ENCODE results near the gene TMED7.
"Not testable (repeated sequence)": the region's sequence is repeated elsewhere in the genome, so short reads cannot be mapped to it uniquely, and the experiment has no call there.

The TMED7 gene

DNA sequence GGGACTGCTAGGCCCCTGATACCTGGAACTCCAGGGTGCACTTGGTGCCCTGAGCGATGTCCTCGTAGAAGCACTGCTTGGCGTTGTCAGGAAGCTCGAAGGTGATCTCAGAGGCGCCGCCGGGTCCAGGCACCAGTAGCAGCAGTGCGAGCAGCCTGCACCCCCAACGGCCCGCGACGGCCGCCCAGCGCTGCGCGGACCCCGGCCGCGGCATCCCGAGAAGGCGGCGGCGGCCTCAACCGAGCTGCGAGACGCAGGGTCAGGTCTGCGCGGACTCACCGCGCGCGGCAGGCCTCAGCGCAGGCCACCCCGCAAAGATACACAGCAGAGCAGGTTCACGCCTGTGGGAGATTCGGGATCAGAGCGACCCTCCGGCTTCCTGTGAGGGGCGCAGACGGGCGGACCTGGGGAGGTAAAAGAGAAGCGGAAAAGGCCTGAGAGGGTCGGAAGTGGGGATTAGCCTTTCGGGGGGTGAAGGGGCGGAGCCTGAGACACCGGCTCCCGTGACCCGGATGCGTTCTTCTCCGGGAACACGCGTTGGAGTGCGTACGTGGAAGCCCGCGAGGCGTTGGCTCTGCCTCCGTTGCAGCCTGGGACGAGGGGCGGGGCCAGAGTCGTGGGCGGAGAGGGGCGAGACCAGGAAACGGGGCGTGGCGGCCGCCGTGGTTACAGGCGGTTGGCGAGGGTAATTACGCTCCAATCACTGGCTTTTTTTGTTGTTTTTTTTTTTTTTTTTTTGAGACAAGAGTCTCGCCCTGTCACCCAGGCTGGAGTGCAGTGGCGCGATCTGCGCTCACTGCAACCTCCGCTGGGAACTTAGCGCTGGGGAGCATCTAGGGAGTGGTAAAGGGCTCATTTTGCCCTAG, at the start of gene TMED7:
Gene TMED7 (minus strand): TSS at position 458 of the 866 bp plus-strand sequence. CDS start 244 bp downstream, at position 214.
- peak; percentile 99 for DNase-seq (ENCODE audit: low read depth)
- peak within 1 kb of the TSS; percentile 79 for H3K4me3 ChIP-seq (ENCODE audit: low read length)
- TF ChIP-seq, protein P1, sequence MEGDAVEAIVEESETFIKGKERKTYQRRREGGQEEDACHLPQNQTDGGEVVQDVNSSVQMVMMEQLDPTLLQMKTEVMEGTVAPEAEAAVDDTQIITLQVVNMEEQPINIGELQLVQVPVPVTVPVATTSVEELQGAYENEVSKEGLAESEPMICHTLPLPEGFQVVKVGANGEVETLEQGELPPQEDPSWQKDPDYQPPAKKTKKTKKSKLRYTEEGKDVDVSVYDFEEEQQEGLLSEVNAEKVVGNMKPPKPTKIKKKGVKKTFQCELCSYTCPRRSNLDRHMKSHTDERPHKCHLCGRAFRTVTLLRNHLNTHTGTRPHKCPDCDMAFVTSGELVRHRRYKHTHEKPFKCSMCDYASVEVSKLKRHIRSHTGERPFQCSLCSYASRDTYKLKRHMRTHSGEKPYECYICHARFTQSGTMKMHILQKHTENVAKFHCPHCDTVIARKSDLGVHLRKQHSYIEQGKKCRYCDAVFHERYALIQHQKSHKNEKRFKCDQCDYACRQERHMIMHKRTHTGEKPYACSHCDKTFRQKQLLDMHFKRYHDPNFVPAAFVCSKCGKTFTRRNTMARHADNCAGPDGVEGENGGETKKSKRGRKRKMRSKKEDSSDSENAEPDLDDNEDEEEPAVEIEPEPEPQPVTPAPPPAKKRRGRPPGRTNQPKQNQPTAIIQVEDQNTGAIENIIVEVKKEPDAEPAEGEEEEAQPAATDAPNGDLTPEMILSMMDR (IDR thresholded peaks at IDR 0.05; ENCODE audit: insufficient read depth, low read depth, low read length, missing control alignments): no peak

GRCh38 chr5:115674782-115675181, 48.9 kb upstream of the TMED7 start:
- H3K4me3 ChIP-seq (ENCODE audit: low read length); DNase-seq (ENCODE audit: low read depth): not testable (repeated sequence)

GRCh38 chr5:115673596-115673995, 47.8 kb upstream of the TMED7 start:
- TF ChIP-seq, protein P1 (IDR thresholded peaks at IDR 0.05; ENCODE audit: insufficient read depth, low read depth, low read length, missing control alignments): no peak
- no peak overlapping the region for H3K4me3 ChIP-seq (ENCODE audit: low read length)
- DNase-seq (ENCODE audit: low read depth): no peak

GRCh38 chr5:115671939-115672338, 46.1 kb upstream of the TMED7 start:
- TF ChIP-seq, protein P1 (IDR thresholded peaks at IDR 0.05; ENCODE audit: insufficient read depth, low read depth, low read length, missing control alignments): no peak
- DNase-seq (ENCODE audit: low read depth): no peak
- no peak overlapping the region for H3K4me3 ChIP-seq (ENCODE audit: low read length)

DNA sequence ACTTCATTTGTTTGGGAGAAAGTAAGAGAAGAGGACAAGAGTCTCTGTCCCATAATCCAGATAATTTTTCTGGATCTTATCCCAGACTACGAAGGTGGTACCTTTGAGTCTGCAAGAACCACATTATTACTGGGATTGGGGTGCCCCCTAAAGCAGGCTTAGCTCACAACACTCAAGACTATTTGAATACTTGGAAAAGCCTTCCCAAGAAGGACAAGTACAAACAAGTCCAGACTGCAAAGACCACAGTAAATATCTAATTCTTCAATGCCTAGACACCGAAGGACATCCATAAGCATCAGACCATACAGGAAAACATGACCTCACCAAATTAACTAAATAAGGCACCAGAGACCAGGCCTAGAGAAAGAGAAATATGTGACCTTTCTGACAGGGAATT, 40.2 kb upstream of the TMED7 start:
- peak; percentile 52 for DNase-seq (ENCODE audit: low read depth)
- TF ChIP-seq, protein P1 (IDR thresholded peaks at IDR 0.05; ENCODE audit: insufficient read depth, low read depth, low read length, missing control alignments): no peak
- H3K4me3 ChIP-seq (ENCODE audit: low read length): no peak overlapping the region

DNA sequence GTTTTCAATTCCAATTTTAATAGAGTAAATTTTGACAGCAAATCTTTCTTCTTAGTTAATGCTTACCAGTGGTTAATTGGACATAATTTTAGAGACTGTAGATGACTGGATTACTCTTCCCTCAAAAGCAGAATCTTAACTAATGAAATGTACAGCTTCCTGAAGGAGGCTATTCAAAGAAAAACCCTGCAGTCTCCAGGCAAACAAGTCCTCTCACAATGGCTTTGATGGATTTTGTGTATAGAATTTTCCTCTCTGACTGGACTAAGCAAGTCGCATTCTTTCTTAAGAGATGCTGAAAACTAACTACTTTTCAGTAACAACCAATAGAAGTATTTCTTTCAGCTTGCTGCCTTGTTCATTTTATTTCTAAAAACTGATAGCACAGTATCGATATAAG, 35.7 kb upstream of the TMED7 start:
- no peak overlapping the region for H3K4me3 ChIP-seq (ENCODE audit: low read length)
- TF ChIP-seq, protein P1 (IDR thresholded peaks at IDR 0.05; ENCODE audit: insufficient read depth, low read depth, low read length, missing control alignments): no peak
- DNase-seq (ENCODE audit: low read depth): no peak

DNA sequence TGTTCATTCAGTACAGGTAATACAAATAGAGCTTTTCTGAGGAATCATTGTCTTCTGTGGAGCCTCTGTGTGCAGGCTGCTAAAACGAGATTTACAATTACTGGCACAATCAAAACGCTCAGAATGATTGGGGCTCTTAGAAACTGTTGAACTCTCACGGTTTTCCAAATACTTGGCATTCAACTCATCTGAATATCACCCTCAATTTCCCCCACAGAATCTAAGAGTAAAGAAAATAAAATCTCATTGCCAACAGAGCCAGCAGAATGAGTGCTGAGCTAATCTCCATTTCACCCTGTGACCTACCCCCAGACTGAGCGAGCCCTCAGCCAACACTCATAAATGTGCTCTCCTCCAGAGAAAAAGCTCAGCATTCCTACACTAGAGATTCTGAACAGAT, 35.3 kb upstream of the TMED7 start:
- TF ChIP-seq, protein P1 (IDR thresholded peaks at IDR 0.05; ENCODE audit: insufficient read depth, low read depth, low read length, missing control alignments): no peak
- no peak overlapping the region for H3K4me3 ChIP-seq (ENCODE audit: low read length)
- DNase-seq (ENCODE audit: low read depth): no peak
